A549 (cell line): ENCODE measurements around the gene MZT2A.
"Not testable (repeated sequence)": the region's sequence is repeated elsewhere in the genome, so short reads cannot be mapped to it uniquely, and the experiment has no call there.

Experiments
- BHLHE40 ChIP-seq: IDR thresholded peaks from 2 replicates; pipeline ENCODE4 v1.6.1; 2012; ENCODE audit warnings: low read depth, low read length, inconsistent platforms
- CEBPB ChIP-seq, 2 experiments: fragments of >200 bp in 1 of 2; sonication (Bioruptor Twin) in 1 of 2; formaldehyde crosslinking in 1 of 2; IDR thresholded peaks; 2 replicates each; pipeline ENCODE4 v1.6.1; 2012 to 2016
- CTCF ChIP-seq: fragments of >200 bp; sonication (Bioruptor Twin); formaldehyde crosslinking; IDR thresholded peaks from 3 replicates; pipeline ENCODE4 v1.5.1; 2016
- EP300 ChIP-seq, 2 experiments: fragments of >200 bp; sonication (Bioruptor Twin); formaldehyde crosslinking; IDR thresholded peaks; 2 replicates in 1 of 2; 3 replicates in 1 of 2; pipeline ENCODE4 v1.6.1; 2016 to 2017
- MAFK ChIP-seq: fragments of 450-650 bp; IDR thresholded peaks from 2 replicates; pipeline ENCODE4 v1.6.1; 2014; ENCODE audit not compliant: partially characterized antibody
- MAX ChIP-seq: IDR thresholded peaks from 2 replicates; pipeline ENCODE4 v1.6.1; 2012
- PBX3 ChIP-seq: IDR thresholded peaks from 2 replicates; pipeline ENCODE4 v1.6.1; 2012
- POLR2A ChIP-seq: IDR thresholded peaks from 2 replicates; pipeline ENCODE4 v1.6.1; 2012; ENCODE audit warnings: mild to moderate bottlenecking, low read length
- POLR2AphosphoS2 ChIP-seq: conservative IDR thresholded peaks from 2 replicates; pipeline ENCODE4 v1.6.1; 2012; ENCODE audit warnings: low read length, improper control_type of control experiment, inconsistent platforms
- RAD21 ChIP-seq, 2 experiments: fragments of >200 bp in 1 of 2; sonication (Bioruptor Twin) in 1 of 2; formaldehyde crosslinking in 1 of 2; IDR thresholded peaks in 1 of 2; conservative IDR thresholded peaks in 1 of 2; 2 replicates in 1 of 2; 3 replicates in 1 of 2; pipeline ENCODE4 v1.6.1; 2012 to 2018; ENCODE audit warnings: inconsistent platforms in 1 of 2
- REST ChIP-seq: fragments of 200-600 bp; sonication (generic); IDR thresholded peaks from 2 replicates; pipeline ENCODE4 v1.6.1; 2016; ENCODE audit warnings: antibody characterized with exemption, mild to moderate bottlenecking, moderate library complexity
- RFX5 ChIP-seq: fragments of 450-650 bp; IDR thresholded peaks from 2 replicates; pipeline ENCODE4 v1.7.1; 2014; ENCODE audit warnings: antibody characterized with exemption, mild to moderate bottlenecking, moderate library complexity
- RNF2 ChIP-seq: fragments of 200-600 bp; sonication (generic); IDR thresholded peaks from 2 replicates; pipeline ENCODE4 v1.6.1; 2016; ENCODE audit warnings: low read depth, mild to moderate bottlenecking, antibody characterized with exemption, moderate library complexity, borderline replicate concordance

GRCh38 chr2:131515235-131515634 is 23.0 kb upstream of the MZT2A start:
- not testable (repeated sequence) for TF ChIP-seq CTCF; POLR2A; MAFK; BHLHE40; PBX3; MAX; RFX5; REST; POLR2AphosphoS2; EP300 (IDR thresholded peaks at IDR 0.05); RAD21 (conservative IDR thresholded peaks at IDR 0.05 in 1 of 2, IDR thresholded peaks at IDR 0.05 in 1 of 2); RNF2; CEBPB (IDR thresholded peaks at IDR 0.05)
